CD4-positive, alpha-beta T cell (primary cell): ENCODE data around the gene KDM4B. TPM values are rescaled to one million over a fixed set of nuclear protein-coding genes. Genes with fewer than 3 reads are reported as not detected.

Experiments
- ATAC-seq: fragments of 200-7000 bp; cut with Tn5 transposase; one replicate; pipeline ENCODE4 v1.10.0; 2022; ENCODE audit warnings: mild to moderate bottlenecking; ENCODE audit not compliant: poor library complexity
- CTCF ChIA-PET: fragments of 350-600 bp; sonication (Branson Sonifier 250); formaldehyde crosslinking; loops from one replicate; lab custom pipeline; 2021; ENCODE audit warnings: antibody characterized with exemption, inconsistent platforms; lab: Charles Lee
- POLR2A ChIA-PET: fragments of 350-600 bp; sonication (Branson Sonifier 250); formaldehyde crosslinking; loops from one replicate; lab custom pipeline; 2021; ENCODE audit warnings: antibody characterized with exemption, inconsistent platforms; lab: Charles Lee
- DNase-seq, 14 experiments: peaks; one replicate each; pipeline ENCODE4 v3.0.0-alpha.2; 2013 to 2020; ENCODE audit warnings: mixed read lengths in 2 of 14
- H3K27ac ChIP-seq, 2 donors: one replicate each; pipeline versions ENCODE4 v1.5.1 to v1.7.0; 2013; ENCODE audit warnings: low read length in 2 of 2, low read depth in 1 of 2, mild to moderate bottlenecking in 1 of 2
- H3K27me3 ChIP-seq, 2 experiments: 1 replicate in 1 of 2; 2 replicates in 1 of 2; pipeline versions ENCODE4 v1.6.1 to v1.7.0; 2013; ENCODE audit warnings: low read length in 2 of 2, control low read depth in 1 of 2, mild to moderate bottlenecking in 1 of 2, moderate library complexity in 1 of 2; ENCODE audit not compliant: insufficient read depth in 2 of 2, control insufficient read depth in 1 of 2
- H3K36me3 ChIP-seq: one replicate; pipeline ENCODE4 v1.6.1; 2013; ENCODE audit warnings: low read length, control low read depth; ENCODE audit not compliant: insufficient read depth
- H3K4me1 ChIP-seq: one replicate; pipeline ENCODE4 v1.6.1; 2013; ENCODE audit warnings: low read length, control low read depth; ENCODE audit not compliant: insufficient read depth
- H3K4me3 ChIP-seq: one replicate; pipeline ENCODE4 v1.5.1; 2013; ENCODE audit warnings: mild to moderate bottlenecking, low read length, moderate library complexity
- H3K9me3 ChIP-seq, 2 experiments: 1 replicate in 1 of 2; 2 replicates in 1 of 2; pipeline versions ENCODE4 v1.6.1 to v1.7.0; 2013; ENCODE audit warnings: low read length in 2 of 2, mild to moderate bottlenecking in 2 of 2, control low read depth in 1 of 2, moderate library complexity in 1 of 2; ENCODE audit not compliant: control insufficient read depth in 1 of 2, insufficient read depth in 1 of 2
- H3K27ac Mint-ChIP-seq: one replicate; pipeline ENCODE4 v1.8.0; 2020; ENCODE audit warnings: mixed read lengths
- H3K27me3 Mint-ChIP-seq: one replicate; pipeline ENCODE4 v1.8.0; 2021; ENCODE audit warnings: mixed read lengths
- H3K36me3 Mint-ChIP-seq: one replicate; pipeline ENCODE4 v1.8.0; 2021; ENCODE audit warnings: low read depth, mixed read lengths
- H3K4me1 Mint-ChIP-seq: one replicate; pipeline ENCODE4 v1.8.0; 2021; ENCODE audit warnings: low read depth, mixed read lengths
- H3K4me3 Mint-ChIP-seq: one replicate; pipeline ENCODE4 v1.8.0; 2020; ENCODE audit warnings: mild to moderate bottlenecking, mixed read lengths
- H3K9me3 Mint-ChIP-seq: one replicate; pipeline ENCODE4 v1.8.0; 2020; ENCODE audit warnings: mixed read lengths
- CTCF ChIP-seq: fragments of 200-600 bp; IDR thresholded peaks from one replicate; pipeline ENCODE4 v1.8.0; 2022; ENCODE audit warnings: antibody characterized with exemption, mild to moderate bottlenecking
- intact Hi-C, 2 experiments: fragments of 100-400 bp; cut with DNase I in 1 of 2; cut with micrococcal nuclease in 1 of 2; formaldehyde crosslinking; loops; one replicate each; pipeline versions ENCODE4 v1.15.1 to v1.9.0; 2023 to 2025; cut with DNase I, micrococcal nuclease
- total RNA-seq, 174 experiments: library from RNA in 2 of 174; stranded (reverse) in 2 of 174; gene quantifications; one replicate each; pipeline ENCODE4 v1.2.3 and lab custom pipeline; 2021 to 2026

The KDM4B gene
- total RNA-seq, 2 experiments from 2014 or later: 41.8 to 42.5 TPM

- peak overlapping the region; percentile 87 for H3K27ac Mint-ChIP-seq
- POLR2A ChIA-PET: interaction anchor here (0.6 to 5.1 kb wide), 16 partner anchors 9 to 1747 kb away, joined by 3 to 131 read pairs (median 4); partner anchors contain the start of genes CATSPERD, CHAF1A, DPP9 and FEM1A
- H3K4me3 ChIP-seq: peak overlapping the region; percentile 54
These were observed 1.0 kb upstream of the KDM4B start for GRCh38 chr19:4967738-4968461.

GRCh38 chr19:4969292-4969771 is 419 bp downstream of the KDM4B start:
- Mint-ChIP-seq H3K9me3 (no peaks in the 10 kb centered on the region), H3K27ac (peak overlapping the region; percentile 79), H3K4me3 (peak overlapping the region; percentile 89), H3K36me3 (peaks cover 6% of the 10 kb centered on the region), H3K4me1 (peaks cover 32% of the 10 kb centered on the region), H3K27me3 (no peaks in the 10 kb centered on the region)
- no peak for TF ChIP-seq CTCF
- no peaks in the 10 kb centered on the region for H3K9me3 ChIP-seq
- POLR2A ChIA-PET: interaction anchor here (0.6 to 5.1 kb wide), 17 partner anchors 10 to 1207 kb away, joined by 3 to 131 read pairs (median 5); partner anchors contain the start of genes CHAF1A, DPP9, FEM1A and HDGFL2
- H3K4me3 ChIP-seq: peak overlapping the region; percentile 63
- DNase-seq (no peak), ATAC-seq (no peak)
- no peaks in the 10 kb centered on the region for H3K27me3 ChIP-seq
- CTCF ChIA-PET: interaction anchor here (0.5 to 3.1 kb wide), 4 partner anchors 58 to 655 kb away, joined by 3 to 11 read pairs (median 6); partner anchors contain the start of gene FEM1A
- H3K36me3 ChIP-seq: no peaks in the 10 kb centered on the region
- no peak overlapping the region for H3K27ac ChIP-seq
- intact Hi-C loops: loop anchor here (2.0 to 5.0 kb wide), 5 partner anchors 53 to 247 kb away; partner anchors contain the start of genes DPP9 (in 1 of the 2), FEM1A (in 1 of the 2) and PLIN3 (in 1 of the 2)
- H3K4me1 ChIP-seq: peaks cover 44% of the 10 kb centered on the region

More at GRCh38 chr19:4967738-4968461, 1.0 kb upstream of the KDM4B start:
- DNase-seq: no peak
- Histone ChIP-seq H3K4me1 (peaks cover 43% of the 10 kb centered on the region), H3K36me3 (no peaks in the 10 kb centered on the region), H3K9me3 (no peaks in the 10 kb centered on the region), H3K27ac (peak overlapping the region; percentile 18 to 59), H3K27me3 (no peaks in the 10 kb centered on the region)
- CTCF ChIA-PET: interaction anchor here (1.7 to 3.1 kb wide), 3 partner anchors 56 to 177 kb away, joined by 4 to 11 read pairs (median 9); partner anchors contain the start of gene FEM1A
- no peak for TF ChIP-seq CTCF
- ATAC-seq: no peak
- Mint-ChIP-seq H3K27me3 (no peaks in the 10 kb centered on the region), H3K9me3 (no peaks in the 10 kb centered on the region), H3K36me3 (peaks cover 6% of the 10 kb centered on the region), H3K4me3 (peak overlapping the region; percentile 92), H3K4me1 (peaks cover 32% of the 10 kb centered on the region)
- intact Hi-C loops: loop anchor here (2.0 to 5.0 kb wide), 5 partner anchors 51 to 246 kb away; partner anchors contain the start of genes DPP9 (in 1 of the 2), FEM1A (in 1 of the 2) and PLIN3 (in 1 of the 2)

GRCh38 chr19:4969772-4970531 is 1.0 kb downstream of the KDM4B start:
- Histone ChIP-seq H3K9me3 (no peaks in the 10 kb centered on the region), H3K36me3 (no peaks in the 10 kb centered on the region), H3K27me3 (no peaks in the 10 kb centered on the region), H3K4me1 (peaks cover 49% of the 10 kb centered on the region), H3K4me3 (peak overlapping the region; percentile 63), H3K27ac (no peak overlapping the region)
- ChIA-PET CTCF (interaction anchor here (1.7 to 3.1 kb wide), 2 partner anchors 58 to 61 kb away, joined by 4 to 9 read pairs; no protein-coding TSS in a partner anchor), POLR2A (interaction anchor here (1.0 to 5.1 kb wide), 4 partner anchors 9 to 1208 kb away, joined by 3 to 131 read pairs (median 4); partner anchors contain the start of gene MRPL54)
- DNase-seq: peak in 2 of 14 experiments; percentile 45 to 49
- intact Hi-C loops: loop anchor here (2.0 to 5.0 kb wide), 5 partner anchors 53 to 248 kb away; partner anchors contain the start of genes DPP9 (in 1 of the 2), FEM1A (in 1 of the 2) and PLIN3 (in 1 of the 2)
- no peaks in the 10 kb centered on the region for H3K27me3 Mint-ChIP-seq
- H3K36me3 Mint-ChIP-seq: peaks cover 10% of the 10 kb centered on the region
- no peaks in the 10 kb centered on the region for H3K9me3 Mint-ChIP-seq
- H3K4me1 Mint-ChIP-seq: peaks cover 32% of the 10 kb centered on the region
- no peak for ATAC-seq
- TF ChIP-seq CTCF: no peak
- H3K4me3 Mint-ChIP-seq: peak overlapping the region; percentile 89
- peak overlapping the region; percentile 79 for H3K27ac Mint-ChIP-seq
